Ammon's horn (tissue), 1 donor: ENCODE data around the gene MRTFA.
A peak's percentile ranks its signal among the peaks of the same experiment; 100 is the strongest.
"Not testable (repeated sequence)": the region's sequence is repeated elsewhere in the genome, so short reads cannot be mapped to it uniquely, and the experiment has no call there.

Experiments used
- DNase-seq: peaks from one replicate; pipeline ENCODE4 v3.0.0-alpha.2; 2016; ENCODE audit warnings: low spot score

MRTFA gene

GRCh38 chr22:40554023-40554422 lies 82.5 kb downstream of the MRTFA start:
- DNase-seq = not testable (repeated sequence)

GRCh38 chr22:40553014-40553554 lies 83.4 kb downstream of the MRTFA start:
- DNase-seq = no peak

GRCh38 chr22:40552070-40552469 lies 84.4 kb downstream of the MRTFA start:
- DNase-seq = no peak

GRCh38 chr22:40547729-40548143 lies 88.8 kb downstream of the MRTFA start:
- DNase-seq = no peak

GRCh38 chr22:40544758-40545157 lies 91.8 kb downstream of the MRTFA start:
- no peak for DNase-seq

- no peak for DNase-seq
These were observed 93.5 kb downstream of the MRTFA start for GRCh38 chr22:40542821-40543540.

- no peak for DNase-seq
These were observed 95.2 kb downstream of the MRTFA start for GRCh38 chr22:40541300-40541699.

- DNase-seq = no peak
These were observed 96.3 kb downstream of the MRTFA start for GRCh38 chr22:40540265-40540664.

- not testable (repeated sequence) for DNase-seq
These were observed 100.4 kb downstream of the MRTFA start for GRCh38 chr22:40536149-40536548.

- no peak for DNase-seq
These were observed 100.9 kb downstream of the MRTFA start for GRCh38 chr22:40535642-40536041.

GRCh38 chr22:40535189-40535512 lies 101.4 kb downstream of the MRTFA start:
- DNase-seq = no peak

- DNase-seq = peak; percentile 62
These were observed 101.9 kb downstream of the MRTFA start for GRCh38 chr22:40534379-40535188.

- DNase-seq = peak; percentile 45
These were observed 102.7 kb downstream of the MRTFA start for GRCh38 chr22:40533712-40534378.

GRCh38 chr22:40531951-40532900 lies 104.3 kb downstream of the MRTFA start:
- no peak for DNase-seq

GRCh38 chr22:40530391-40530790 lies 106.1 kb downstream of the MRTFA start:
- not testable (repeated sequence) for DNase-seq

GRCh38 chr22:40529821-40530220 lies 106.7 kb downstream of the MRTFA start:
- no peak for DNase-seq

GRCh38 chr22:40526960-40527359 lies 109.6 kb downstream of the MRTFA start:
- no peak for DNase-seq

- DNase-seq = no peak
These were observed 111.2 kb downstream of the MRTFA start for GRCh38 chr22:40525250-40525884.

- no peak for DNase-seq
These were observed 111.9 kb downstream of the MRTFA start for GRCh38 chr22:40524392-40525249.

GRCh38 chr22:40522141-40522540 lies 114.4 kb downstream of the MRTFA start:
- no peak for DNase-seq
